ENCODE data around the gene HS1BP3. TPM values are rescaled to one million over a fixed set of nuclear protein-coding genes. Genes with fewer than 3 reads are reported as not detected.

HS1BP3 gene
- total RNA-seq, 3 donors from 2014 or later (not counting 1 experiment from before 2014, with no cell fraction given): 17.4 to 25.7 (median 22.8) TPM

GRCh38 chr2:20682167-20682920 is 31.4 kb upstream of the HS1BP3 start:
- no peaks in the 10 kb centered on the region for H3K9me3 Mint-ChIP-seq
- no peak overlapping the region for H3K4me3 Mint-ChIP-seq
- no peaks in the 10 kb centered on the region for H3K27me3 Mint-ChIP-seq (ENCODE audit: low read depth in 2 of 2)
- no peak for DNase-seq
- H3K4me3 ChIP-seq (ENCODE audit: low read length): no peak overlapping the region
- intact Hi-C loops (cut with micrococcal nuclease): no loop called here
- peaks cover 12% of the 10 kb centered on the region for H3K36me3 ChIP-seq (ENCODE audit: control insufficient read depth, insufficient read depth, low read length)
- 87% methylated on average over 7 of the region's 7 CpGs for WGBS (ENCODE audit: insufficient coverage)
- no peak for ATAC-seq
- H3K4me1 Mint-ChIP-seq: peaks cover 0 to 14% of the 10 kb centered on the region in 2 donors
- H3K4me1 ChIP-seq (ENCODE audit: control insufficient read depth, insufficient read depth, low read length): peaks cover 5% of the 10 kb centered on the region
- no peak overlapping the region for H3K27ac ChIP-seq (ENCODE audit: low read length)
- no peaks in the 10 kb centered on the region for H3K9me3 ChIP-seq (ENCODE audit: control insufficient read depth, insufficient read depth, low read length)
- H3K36me3 Mint-ChIP-seq: peaks cover 5% of the 10 kb centered on the region
- no peaks in the 10 kb centered on the region for H3K27me3 ChIP-seq (ENCODE audit: control insufficient read depth, insufficient read depth, low read length)
- H3K27ac Mint-ChIP-seq: no peak overlapping the region
- TF ChIP-seq, protein P1, sequence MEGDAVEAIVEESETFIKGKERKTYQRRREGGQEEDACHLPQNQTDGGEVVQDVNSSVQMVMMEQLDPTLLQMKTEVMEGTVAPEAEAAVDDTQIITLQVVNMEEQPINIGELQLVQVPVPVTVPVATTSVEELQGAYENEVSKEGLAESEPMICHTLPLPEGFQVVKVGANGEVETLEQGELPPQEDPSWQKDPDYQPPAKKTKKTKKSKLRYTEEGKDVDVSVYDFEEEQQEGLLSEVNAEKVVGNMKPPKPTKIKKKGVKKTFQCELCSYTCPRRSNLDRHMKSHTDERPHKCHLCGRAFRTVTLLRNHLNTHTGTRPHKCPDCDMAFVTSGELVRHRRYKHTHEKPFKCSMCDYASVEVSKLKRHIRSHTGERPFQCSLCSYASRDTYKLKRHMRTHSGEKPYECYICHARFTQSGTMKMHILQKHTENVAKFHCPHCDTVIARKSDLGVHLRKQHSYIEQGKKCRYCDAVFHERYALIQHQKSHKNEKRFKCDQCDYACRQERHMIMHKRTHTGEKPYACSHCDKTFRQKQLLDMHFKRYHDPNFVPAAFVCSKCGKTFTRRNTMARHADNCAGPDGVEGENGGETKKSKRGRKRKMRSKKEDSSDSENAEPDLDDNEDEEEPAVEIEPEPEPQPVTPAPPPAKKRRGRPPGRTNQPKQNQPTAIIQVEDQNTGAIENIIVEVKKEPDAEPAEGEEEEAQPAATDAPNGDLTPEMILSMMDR (IDR thresholded peaks at IDR 0.05): no peak

DNA sequence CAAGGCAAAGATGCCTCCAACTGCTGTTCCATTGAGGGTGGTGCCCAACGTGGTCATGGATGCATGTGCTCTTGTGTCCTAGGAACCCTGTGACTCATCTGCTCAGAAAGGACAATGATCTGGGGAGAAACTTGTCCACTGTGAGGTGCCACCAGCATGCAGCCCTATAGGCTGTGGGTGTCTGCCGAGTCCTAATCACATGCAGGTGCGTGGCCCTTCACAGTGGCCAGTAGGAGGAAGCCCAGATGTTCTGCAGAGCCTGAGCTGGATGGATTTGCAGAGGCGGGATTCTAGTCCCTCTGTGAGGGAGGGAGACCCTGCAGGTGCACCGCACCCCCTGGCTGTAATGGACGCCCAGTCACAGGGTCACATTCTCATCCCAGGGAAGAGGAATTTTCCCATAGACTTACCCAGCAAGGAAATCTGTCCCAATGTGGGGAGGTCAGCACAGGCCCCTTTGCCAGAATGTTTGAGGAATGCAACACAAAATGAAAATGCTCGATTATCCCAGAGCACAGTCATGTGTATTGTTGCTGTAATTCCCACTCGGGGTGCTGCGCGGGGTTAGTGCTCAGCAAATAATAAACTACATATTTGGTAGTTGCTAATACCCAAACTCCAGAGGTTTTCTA is 30.0 kb upstream of the HS1BP3 start:
- Histone ChIP-seq H3K36me3 (ENCODE audit: control insufficient read depth, insufficient read depth, low read length) (peaks cover 5% of the 10 kb centered on the region), H3K27ac (ENCODE audit: low read length) (no peak overlapping the region), H3K4me3 (ENCODE audit: low read length) (no peak overlapping the region), H3K9me3 (ENCODE audit: control insufficient read depth, insufficient read depth, low read length) (no peaks in the 10 kb centered on the region), H3K4me1 (ENCODE audit: control insufficient read depth, insufficient read depth, low read length) (peaks cover 13% of the 10 kb centered on the region), H3K27me3 (ENCODE audit: control insufficient read depth, insufficient read depth, low read length) (no peaks in the 10 kb centered on the region)
- Mint-ChIP-seq H3K4me3 (no peak overlapping the region), H3K27me3 (ENCODE audit: low read depth in 2 of 2) (no peaks in the 10 kb centered on the region), H3K27ac (no peak overlapping the region), H3K9me3 (no peaks in the 10 kb centered on the region), H3K4me1 (peaks cover 0 to 14% of the 10 kb centered on the region in 2 donors), H3K36me3 (no peaks in the 10 kb centered on the region)
- intact Hi-C loops (cut with micrococcal nuclease): no loop called here
- TF ChIP-seq, protein P1 (IDR thresholded peaks at IDR 0.05): no peak
- no peak for DNase-seq
- ATAC-seq: no peak
- WGBS (ENCODE audit: insufficient coverage): 98% methylated on average over 7 of the region's 10 CpGs

- H3K4me1 ChIP-seq (ENCODE audit: control insufficient read depth, insufficient read depth, low read length): peaks cover 21% of the 10 kb centered on the region
- intact Hi-C loops (cut with micrococcal nuclease): no loop called here
- no peak for DNase-seq
- Mint-ChIP-seq H3K36me3 (no peaks in the 10 kb centered on the region), H3K27ac (no peak overlapping the region), H3K4me1 (peaks cover 5 to 14% of the 10 kb centered on the region in 2 donors), H3K4me3 (no peak overlapping the region), H3K9me3 (no peaks in the 10 kb centered on the region), H3K27me3 (ENCODE audit: low read depth in 2 of 2) (peaks cover 2 to 6% of the 10 kb centered on the region in 2 donors)
- H3K27ac ChIP-seq (ENCODE audit: low read length): no peak overlapping the region
- peaks cover 1% of the 10 kb centered on the region for H3K27me3 ChIP-seq (ENCODE audit: control insufficient read depth, insufficient read depth, low read length)
- no peaks in the 10 kb centered on the region for H3K36me3 ChIP-seq (ENCODE audit: control insufficient read depth, insufficient read depth, low read length)
- no peak for ATAC-seq
- H3K9me3 ChIP-seq (ENCODE audit: control insufficient read depth, insufficient read depth, low read length): no peaks in the 10 kb centered on the region
- WGBS (ENCODE audit: insufficient coverage): 100% methylated on average over 1 of the region's 2 CpGs
- TF ChIP-seq, protein P1 (IDR thresholded peaks at IDR 0.05): no peak
- no peak overlapping the region for H3K4me3 ChIP-seq (ENCODE audit: low read length)
Observed at GRCh38 chr2:20678780-20679179, 27.9 kb upstream of the HS1BP3 start.

Measured in natural killer cell (primary cell).